K562 (cell line): Measurements from ENCODE around the gene RGS9BP. TPM values are rescaled to one million over a fixed set of nuclear protein-coding genes. Genes with fewer than 3 reads are reported as not detected.

Experiments
- BHLHE40 ChIP-seq: IDR thresholded peaks from 2 replicates; pipeline ENCODE4 v1.6.1; 2011; ENCODE audit warnings: low read length, improper control_type of control experiment
- NFE2 ChIP-seq: IDR thresholded peaks from 2 replicates; pipeline ENCODE4 v1.6.1; 2014; ENCODE audit warnings: antibody characterized with exemption, low read depth
- STAT5A ChIP-seq: IDR thresholded peaks from 2 replicates; pipeline ENCODE4 v1.6.1; 2012; ENCODE audit warnings: low read length, inconsistent platforms, borderline replicate concordance
- TRIM28 ChIP-seq: fragments of 450-650 bp; IDR thresholded peaks from 2 replicates; pipeline ENCODE4 v1.6.1; 2017
- ZNF232 ChIP-seq: sonication (generic); formaldehyde crosslinking; IDR thresholded peaks from 2 replicates; pipeline ENCODE4 v1.8.0; 2022; ENCODE audit warnings: mild to moderate bottlenecking, missing genetic modification reagents
- ZNF431 ChIP-seq: sonication (generic); formaldehyde crosslinking; IDR thresholded peaks from 2 replicates; pipeline ENCODE4 v1.8.0; 2022; ENCODE audit warnings: mild to moderate bottlenecking, missing genetic modification reagents
- polyA plus RNA-seq, 8 experiments: library from polyadenylated mRNA; depleted of rRNA in 4 of 8; stranded (reverse) in 5 of 8; unstranded in 3 of 8; fragments of >200 nt; fragmentation: Nextera tagmentation in 2 of 8; fragmentation: Illumina TruSeq in 1 of 8; extraction: Ambion mirVana in 2 of 8; extraction: Trizol in 1 of 8; gene quantifications; 2 replicates each; pipeline versions ENCODE4 v1.2.1 to v1.2.3, GENCODE V29; 2011 to 2014; ENCODE audit warnings: inconsistent platforms in 1 of 8, missing spikeins in 1 of 8
- total RNA-seq, 7 experiments: library from RNA; depleted of rRNA in 6 of 7; stranded (reverse); fragments of >200 nt in 6 of 7; fragmentation: Illumina TruSeq in 2 of 7; extraction: Trizol in 2 of 7; gene quantifications; 2 replicates each; pipeline versions ENCODE4 v1.2.1 to v1.2.3, GENCODE V29; 2011 to 2021; ENCODE audit warnings: low replicate concordance in 1 of 7
- TF ChIP-seq, protein P1 (sequence below), 2 experiments: fragments of 150-350 bp in 1 of 2; IDR thresholded peaks; 2 replicates each; pipeline ENCODE4 v1.6.1; 2012 to 2016; ENCODE audit warnings: low read depth in 2 of 2, low read length in 2 of 2, mild to moderate bottlenecking in 1 of 2, moderate library complexity in 1 of 2
- TF ChIP-seq, protein P2 (sequence below): fragments of 250-450 bp; sonication (Bioruptor Pico); IDR thresholded peaks from 2 replicates; pipeline ENCODE4 v1.4.0; 2020; ENCODE audit warnings: mild to moderate bottlenecking, moderate library complexity

Gene RGS9BP
- total and polyA plus RNA-seq, 9 of the 15 experiments (the other 6 are each of a cell fraction or from before 2014, with no cell fraction given), result 0.03 to 1.3 (median 0.49) TPM

DNA sequence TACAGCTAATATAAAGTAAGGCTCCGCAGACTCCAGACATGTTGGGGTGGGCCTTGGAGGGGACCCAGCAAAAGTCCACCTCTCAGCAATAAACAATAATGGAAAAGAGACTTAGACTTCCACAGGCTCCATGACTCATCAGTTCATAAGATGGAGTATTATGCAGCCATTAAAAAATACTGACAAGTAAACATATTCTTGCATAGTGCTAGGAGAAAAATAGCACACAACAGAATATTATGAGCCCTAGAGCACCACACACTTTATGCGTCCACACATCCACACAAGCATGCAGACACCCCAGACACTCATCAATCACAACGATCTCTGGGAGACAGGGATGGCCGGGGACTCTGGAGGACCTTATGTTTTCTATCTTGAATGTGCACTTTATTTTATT lies 48.7 kb upstream of the RGS9BP start (continued):
- TF ChIP-seq, protein P1, sequence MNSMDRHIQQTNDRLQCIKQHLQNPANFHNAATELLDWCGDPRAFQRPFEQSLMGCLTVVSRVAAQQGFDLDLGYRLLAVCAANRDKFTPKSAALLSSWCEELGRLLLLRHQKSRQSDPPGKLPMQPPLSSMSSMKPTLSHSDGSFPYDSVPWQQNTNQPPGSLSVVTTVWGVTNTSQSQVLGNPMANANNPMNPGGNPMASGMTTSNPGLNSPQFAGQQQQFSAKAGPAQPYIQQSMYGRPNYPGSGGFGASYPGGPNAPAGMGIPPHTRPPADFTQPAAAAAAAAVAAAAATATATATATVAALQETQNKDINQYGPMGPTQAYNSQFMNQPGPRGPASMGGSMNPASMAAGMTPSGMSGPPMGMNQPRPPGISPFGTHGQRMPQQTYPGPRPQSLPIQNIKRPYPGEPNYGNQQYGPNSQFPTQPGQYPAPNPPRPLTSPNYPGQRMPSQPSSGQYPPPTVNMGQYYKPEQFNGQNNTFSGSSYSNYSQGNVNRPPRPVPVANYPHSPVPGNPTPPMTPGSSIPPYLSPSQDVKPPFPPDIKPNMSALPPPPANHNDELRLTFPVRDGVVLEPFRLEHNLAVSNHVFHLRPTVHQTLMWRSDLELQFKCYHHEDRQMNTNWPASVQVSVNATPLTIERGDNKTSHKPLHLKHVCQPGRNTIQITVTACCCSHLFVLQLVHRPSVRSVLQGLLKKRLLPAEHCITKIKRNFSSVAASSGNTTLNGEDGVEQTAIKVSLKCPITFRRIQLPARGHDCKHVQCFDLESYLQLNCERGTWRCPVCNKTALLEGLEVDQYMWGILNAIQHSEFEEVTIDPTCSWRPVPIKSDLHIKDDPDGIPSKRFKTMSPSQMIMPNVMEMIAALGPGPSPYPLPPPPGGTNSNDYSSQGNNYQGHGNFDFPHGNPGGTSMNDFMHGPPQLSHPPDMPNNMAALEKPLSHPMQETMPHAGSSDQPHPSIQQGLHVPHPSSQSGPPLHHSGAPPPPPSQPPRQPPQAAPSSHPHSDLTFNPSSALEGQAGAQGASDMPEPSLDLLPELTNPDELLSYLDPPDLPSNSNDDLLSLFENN (IDR thresholded peaks at IDR 0.05; ENCODE audit: low read depth in 2 of 2, low read length in 2 of 2), result no peak
- no peak for TF ChIP-seq BHLHE40
- no peak for TF ChIP-seq ZNF232 (CRISPR knock-in tag)
- no peak for TF ChIP-seq ZNF431 (CRISPR knock-in tag)
- TF ChIP-seq, protein P2, sequence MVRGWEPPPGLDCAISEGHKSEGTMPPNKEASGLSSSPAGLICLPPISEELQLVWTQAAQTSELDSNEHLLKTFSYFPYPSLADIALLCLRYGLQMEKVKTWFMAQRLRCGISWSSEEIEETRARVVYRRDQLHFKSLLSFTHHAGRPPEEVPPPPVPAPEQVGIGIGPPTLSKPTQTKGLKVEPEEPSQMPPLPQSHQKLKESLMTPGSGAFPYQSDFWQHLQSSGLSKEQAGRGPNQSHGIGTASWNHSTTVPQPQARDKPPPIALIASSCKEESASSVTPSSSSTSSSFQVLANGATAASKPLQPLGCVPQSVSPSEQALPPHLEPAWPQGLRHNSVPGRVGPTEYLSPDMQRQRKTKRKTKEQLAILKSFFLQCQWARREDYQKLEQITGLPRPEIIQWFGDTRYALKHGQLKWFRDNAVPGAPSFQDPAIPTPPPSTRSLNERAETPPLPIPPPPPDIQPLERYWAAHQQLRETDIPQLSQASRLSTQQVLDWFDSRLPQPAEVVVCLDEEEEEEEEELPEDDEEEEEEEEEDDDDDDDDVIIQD, result no peak
- no peak for TF ChIP-seq STAT5A
- TF ChIP-seq TRIM28, result no peak
- TF ChIP-seq NFE2, result 0 out of 2 replicates have a peak, but pooled peaks have one; percentile 9
